Ovary (tissue), 3 donors: ENCODE results near the gene KLHL2.

ENCODE experiments used
- POLR2A ChIP-seq: fragments of 450-650 bp; IDR thresholded peaks from one replicate; pipeline ENCODE4 v1.6.1; 2017; ENCODE audit warnings: antibody characterized with exemption, mild to moderate bottlenecking, moderate library complexity
- TF ChIP-seq, protein P1 (sequence below), 3 donors: fragments of 450-650 bp in 2 of 3; fragments of 200-600 bp in 1 of 3; IDR thresholded peaks; one replicate each; pipeline versions ENCODE4 v1.5.1 to v1.8.0; 2016 to 2022; ENCODE audit warnings: antibody characterized with exemption in 3 of 3, mild to moderate bottlenecking in 1 of 3
- donor health status: DM: no; HTN: no; CAD: no.

DNA sequence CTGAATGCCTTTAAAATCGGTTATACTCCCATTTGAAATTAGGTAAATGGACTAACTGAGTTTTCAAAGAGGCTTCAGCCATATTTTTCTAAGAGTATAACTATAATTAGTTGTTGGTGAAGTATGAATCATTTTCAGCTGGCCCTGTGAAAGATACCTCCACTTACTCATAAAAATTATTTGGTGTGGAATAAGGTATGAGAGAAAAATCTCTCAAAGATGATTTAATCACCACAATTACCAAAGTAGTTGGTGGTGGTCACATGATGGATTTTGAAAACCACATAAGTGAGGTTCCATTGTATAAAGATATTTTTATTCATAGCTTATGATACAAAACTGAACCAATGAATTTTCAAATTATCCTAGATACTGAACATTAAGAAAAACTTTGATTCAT lies 9.0 kb upstream of the KLHL2 start:
- TF ChIP-seq, protein P1, sequence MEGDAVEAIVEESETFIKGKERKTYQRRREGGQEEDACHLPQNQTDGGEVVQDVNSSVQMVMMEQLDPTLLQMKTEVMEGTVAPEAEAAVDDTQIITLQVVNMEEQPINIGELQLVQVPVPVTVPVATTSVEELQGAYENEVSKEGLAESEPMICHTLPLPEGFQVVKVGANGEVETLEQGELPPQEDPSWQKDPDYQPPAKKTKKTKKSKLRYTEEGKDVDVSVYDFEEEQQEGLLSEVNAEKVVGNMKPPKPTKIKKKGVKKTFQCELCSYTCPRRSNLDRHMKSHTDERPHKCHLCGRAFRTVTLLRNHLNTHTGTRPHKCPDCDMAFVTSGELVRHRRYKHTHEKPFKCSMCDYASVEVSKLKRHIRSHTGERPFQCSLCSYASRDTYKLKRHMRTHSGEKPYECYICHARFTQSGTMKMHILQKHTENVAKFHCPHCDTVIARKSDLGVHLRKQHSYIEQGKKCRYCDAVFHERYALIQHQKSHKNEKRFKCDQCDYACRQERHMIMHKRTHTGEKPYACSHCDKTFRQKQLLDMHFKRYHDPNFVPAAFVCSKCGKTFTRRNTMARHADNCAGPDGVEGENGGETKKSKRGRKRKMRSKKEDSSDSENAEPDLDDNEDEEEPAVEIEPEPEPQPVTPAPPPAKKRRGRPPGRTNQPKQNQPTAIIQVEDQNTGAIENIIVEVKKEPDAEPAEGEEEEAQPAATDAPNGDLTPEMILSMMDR (IDR thresholded peaks at IDR 0.05), result no peak
- TF ChIP-seq POLR2A, result no peak
